NCI-H146 (cell line): ENCODE data around the gene C10orf53.

ENCODE experiments used
- DNase-seq: peaks from one replicate; lab custom pipeline; 2025; lab: John Stamatoyannopoulos, UW

C10orf53 gene

GRCh38 chr10:49737474-49738201 lies 58.2 kb downstream of the C10orf53 start:
- no peak for DNase-seq

- no peak for DNase-seq
These were observed 59.3 kb downstream of the C10orf53 start for GRCh38 chr10:49738616-49739360.

- no peak for DNase-seq
These were observed 60.0 kb downstream of the C10orf53 start for GRCh38 chr10:49739426-49739825.

- DNase-seq, result no peak
These were observed 61.1 kb downstream of the C10orf53 start for GRCh38 chr10:49740346-49741107.

GRCh38 chr10:49741108-49741995 lies 61.9 kb downstream of the C10orf53 start:
- DNase-seq, result no peak

GRCh38 chr10:49742683-49743463 lies 63.4 kb downstream of the C10orf53 start:
- DNase-seq, result no peak

GRCh38 chr10:49743464-49744075 lies 64.1 kb downstream of the C10orf53 start:
- no peak for DNase-seq

GRCh38 chr10:49744091-49744685 lies 64.7 kb downstream of the C10orf53 start:
- no peak for DNase-seq

- no peak for DNase-seq
These were observed 65.6 kb downstream of the C10orf53 start for GRCh38 chr10:49744924-49745605.

- no peak for DNase-seq
These were observed 66.3 kb downstream of the C10orf53 start for GRCh38 chr10:49745756-49746155.

- DNase-seq, result no peak
These were observed 67.3 kb downstream of the C10orf53 start for GRCh38 chr10:49746626-49747302.
